22Rv1 (cell line): ENCODE data around the gene RETN.

Experiments
- CTCF ChIP-seq: fragments of 450-650 bp; IDR thresholded peaks from 2 replicates; pipeline ENCODE4 v1.5.1; 2017; ENCODE audit warnings: mild to moderate bottlenecking
- ZFX ChIP-seq: fragments of 450-650 bp; IDR thresholded peaks from 2 replicates; pipeline ENCODE4 v1.6.1; 2017; ENCODE audit warnings: antibody characterized with exemption, borderline replicate concordance

GRCh38 chr19:7718668-7719067, 49.8 kb downstream of the RETN start:
- TF ChIP-seq CTCF, result no peak
- no peak for TF ChIP-seq ZFX
